HG03575 (cell line): ENCODE results near the gene S1PR1.

ENCODE experiments used
- ATAC-seq: cut with Tn5 transposase; IDR thresholded peaks from one replicate; pipeline ENCODE4 v1.9.1; 2021; ENCODE audit not compliant: unreplicated experiment, insufficient number of reproducible peaks, low FRiP score; ENCODE audit errors: extremely low read depth

The S1PR1 gene

DNA sequence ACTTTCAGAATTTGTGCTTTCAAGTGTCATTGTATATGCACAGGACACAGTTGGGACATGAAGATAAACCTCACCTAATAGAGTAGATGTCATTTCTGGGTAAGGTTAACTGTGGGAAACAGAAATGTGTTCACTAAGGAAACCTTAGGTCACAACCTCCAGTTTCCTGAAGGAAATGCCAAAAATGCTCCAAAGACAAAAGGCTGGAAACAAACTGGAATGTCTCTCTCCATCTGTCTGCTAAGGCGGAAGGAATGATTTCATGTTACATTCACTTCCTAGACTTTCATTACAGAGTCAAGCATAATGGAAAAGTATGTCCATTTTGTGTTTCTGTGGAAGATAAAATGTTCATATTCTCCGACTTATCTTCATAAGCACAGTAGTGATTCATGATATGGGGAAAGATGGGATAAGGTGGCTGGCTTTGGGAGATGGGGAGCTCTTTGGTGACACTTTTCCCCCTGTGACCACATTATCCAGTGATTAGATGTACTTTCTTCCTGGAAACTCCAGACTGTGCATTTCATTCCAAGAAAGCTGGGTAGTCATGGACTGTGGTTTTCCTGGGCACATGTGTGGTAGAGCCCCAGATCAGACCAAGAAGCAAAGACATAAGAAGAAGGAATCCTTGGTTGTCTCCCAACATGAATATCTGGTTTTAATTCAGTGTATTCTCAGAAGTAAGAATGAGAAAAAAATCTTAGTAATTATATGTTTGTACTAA is 5.7 kb downstream of the S1PR1 start:
- no peak for ATAC-seq

GRCh38 chr1:101243751-101244150 is 6.9 kb downstream of the S1PR1 start:
- no peak for ATAC-seq

DNA sequence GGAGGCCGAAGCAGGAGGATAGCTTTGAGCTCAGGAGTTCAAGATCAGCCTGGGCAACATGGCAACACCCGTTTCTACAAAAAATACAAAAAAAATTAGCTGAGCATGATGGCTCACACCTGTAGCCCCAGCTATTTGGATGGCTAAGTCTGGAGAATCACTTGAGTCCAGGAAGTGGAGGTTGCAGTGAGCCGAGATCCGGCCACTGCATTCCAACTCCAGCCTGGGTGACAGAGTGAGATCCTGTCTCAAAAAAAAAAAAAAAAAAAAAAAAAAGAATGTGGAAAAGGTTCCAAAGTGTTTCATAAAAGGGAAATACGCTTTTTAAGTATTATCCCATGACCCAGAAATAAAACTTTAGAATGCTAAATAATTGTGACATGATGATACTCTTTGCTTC is 8.0 kb downstream of the S1PR1 start:
- ATAC-seq = no peak

- ATAC-seq = no peak
Observed at GRCh38 chr1:101245246-101245927, 8.6 kb downstream of the S1PR1 start.

DNA sequence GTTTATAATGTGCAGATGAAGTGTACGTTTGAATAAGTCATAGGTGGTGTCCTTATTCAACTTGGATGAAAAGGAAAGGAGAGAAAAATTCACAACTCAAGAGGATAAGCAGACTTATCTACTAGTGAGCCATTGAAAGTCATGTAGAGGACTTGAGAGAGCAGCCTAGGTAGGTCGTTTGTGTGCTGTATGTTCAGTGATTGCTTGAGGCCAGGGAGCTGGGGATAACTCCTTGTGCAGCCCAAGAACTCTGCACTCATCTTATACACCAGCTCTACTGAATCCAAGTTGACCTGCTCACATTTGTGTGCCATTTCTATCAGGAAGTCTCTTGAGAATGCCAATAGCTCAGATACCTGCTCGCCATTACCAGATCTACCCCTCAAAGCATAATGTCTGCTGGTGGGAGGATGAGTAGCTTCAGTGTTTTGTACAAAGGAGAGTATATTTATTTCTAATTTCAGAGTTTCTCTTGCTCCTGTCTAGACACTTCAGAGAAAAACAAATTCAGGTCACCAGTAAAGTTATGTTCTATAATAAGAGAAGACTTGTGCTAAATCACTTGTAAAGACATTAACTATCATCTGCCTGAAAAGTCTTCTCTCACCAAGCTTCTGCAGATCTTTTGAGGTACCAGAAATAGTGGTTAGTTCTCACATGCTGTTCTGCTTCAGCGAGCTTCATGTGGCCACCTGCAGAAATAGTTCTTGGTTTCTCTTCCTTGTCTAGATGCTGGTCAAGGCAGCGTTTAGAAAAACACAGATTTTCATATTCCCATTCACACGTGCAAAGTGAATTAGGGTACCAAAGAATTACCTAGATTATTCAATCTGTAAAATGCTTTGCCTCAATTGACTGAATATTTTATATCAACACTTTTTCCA is 10.8 kb downstream of the S1PR1 start:
- ATAC-seq = peak; percentile 95

DNA sequence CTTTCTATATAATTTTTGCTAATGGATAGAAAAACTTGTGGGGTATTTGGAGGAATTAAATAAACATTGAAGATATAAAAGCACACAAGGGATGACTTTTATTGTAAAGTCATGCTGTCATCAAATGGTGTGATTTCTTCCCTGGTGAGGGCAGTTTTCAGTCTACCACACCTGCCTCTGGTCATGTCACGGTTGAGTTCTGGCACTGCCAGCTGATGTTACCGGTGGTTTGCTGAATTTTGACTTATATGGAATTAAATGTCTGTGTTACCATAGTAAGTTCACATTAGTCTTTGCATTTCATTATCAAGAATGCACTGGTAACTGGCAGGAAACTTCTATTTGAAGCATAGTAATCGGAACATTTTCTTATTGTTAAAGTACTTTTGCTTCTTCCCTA is 13.4 kb downstream of the S1PR1 start:
- ATAC-seq = no peak

DNA sequence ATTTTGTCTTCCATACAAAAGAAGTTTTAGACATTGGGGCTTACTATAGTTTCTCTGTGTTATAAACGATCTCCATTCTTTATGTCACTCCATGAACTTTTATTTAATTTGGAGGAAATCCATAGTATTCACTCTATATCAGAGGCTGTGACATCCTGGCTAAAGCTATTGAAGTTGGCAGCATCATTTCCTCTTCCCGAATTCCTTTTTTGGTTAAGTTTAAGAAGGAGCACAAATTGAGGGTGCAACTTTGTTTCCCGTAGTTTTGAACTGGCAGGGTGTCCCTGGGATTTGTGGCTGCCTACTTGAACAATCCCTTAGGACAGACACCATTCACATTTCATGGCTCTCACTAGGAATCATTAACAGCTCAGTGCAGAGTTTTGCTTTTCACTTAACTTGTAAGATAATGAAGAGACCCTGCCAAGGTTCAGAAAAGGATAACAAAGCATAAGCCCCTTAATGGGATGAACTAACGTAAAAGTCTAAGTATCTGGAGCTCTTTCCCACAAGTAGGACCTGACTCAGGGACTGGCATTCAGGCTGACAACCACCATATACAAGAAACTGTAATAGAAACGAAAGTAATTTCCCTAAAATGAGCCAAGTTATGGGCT is 13.9 kb downstream of the S1PR1 start:
- no peak for ATAC-seq

DNA sequence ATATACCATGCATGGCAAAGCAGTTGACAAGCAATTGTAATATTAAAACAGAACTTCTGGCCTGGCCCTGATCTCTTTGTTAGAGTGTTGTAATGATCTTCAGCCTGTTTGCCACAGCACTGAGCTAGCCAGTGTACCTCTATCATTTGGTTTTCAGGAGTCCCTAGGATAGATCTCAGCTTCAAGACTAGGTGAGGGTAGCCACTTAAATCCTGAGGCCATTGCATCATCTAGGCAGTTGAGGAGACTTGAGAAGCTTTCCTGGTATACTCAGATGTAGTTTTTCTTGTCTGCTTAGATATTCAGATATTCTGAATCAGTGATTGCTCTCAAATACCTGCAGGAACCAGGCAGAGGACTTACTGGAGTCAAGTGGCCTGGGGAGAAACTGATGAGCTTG is 14.7 kb downstream of the S1PR1 start:
- no peak for ATAC-seq

- ATAC-seq = no peak
Observed at GRCh38 chr1:101253976-101254674, 17.3 kb downstream of the S1PR1 start.

GRCh38 chr1:101257500-101258325 is 20.9 kb downstream of the S1PR1 start:
- peak; percentile 72 for ATAC-seq

DNA sequence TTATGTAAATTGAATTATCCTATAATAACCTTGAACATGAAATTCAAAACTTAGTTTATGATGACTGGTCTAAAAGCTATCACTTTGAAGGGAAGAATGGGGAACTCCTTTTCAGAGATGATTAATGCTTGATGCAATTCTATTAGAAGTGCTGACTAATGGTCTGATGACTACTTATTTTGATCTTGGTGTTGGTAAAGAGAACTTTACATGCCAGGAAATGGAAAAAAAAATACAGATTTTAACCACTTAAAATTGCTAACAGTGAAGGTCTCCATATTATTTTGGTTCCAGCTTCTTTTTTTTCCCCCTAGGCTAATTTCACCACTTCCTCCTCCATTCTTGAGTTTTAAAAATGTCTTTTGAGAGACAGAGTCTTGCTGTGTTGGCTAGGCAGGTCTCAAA is 22.9 kb downstream of the S1PR1 start:
- ATAC-seq = no peak

- no peak for ATAC-seq
Observed at GRCh38 chr1:101260556-101261350, 23.9 kb downstream of the S1PR1 start.

- ATAC-seq = no peak
Observed at GRCh38 chr1:101261623-101262022, 24.8 kb downstream of the S1PR1 start.

DNA sequence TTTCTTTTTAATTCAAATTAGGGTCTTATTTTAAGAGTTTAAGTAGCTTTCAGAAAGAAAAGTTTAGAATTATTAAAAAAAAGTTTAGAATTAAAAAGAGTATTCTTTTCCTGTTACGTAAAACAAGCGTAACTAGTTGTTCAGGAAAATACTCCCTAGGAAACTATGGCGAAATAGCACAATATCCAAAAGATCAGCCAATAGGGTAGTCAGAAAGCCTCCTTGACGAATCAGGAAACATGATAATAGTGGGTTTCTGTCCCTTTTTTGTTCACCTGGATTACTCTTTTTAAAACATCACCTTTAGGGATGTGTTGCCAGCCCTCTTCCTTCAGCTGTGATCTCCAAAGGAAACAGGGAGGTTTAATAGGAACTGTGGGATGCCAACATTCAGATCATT is 25.2 kb downstream of the S1PR1 start:
- ATAC-seq = no peak

- no peak for ATAC-seq
Observed at GRCh38 chr1:101262630-101263348, 26.0 kb downstream of the S1PR1 start.

DNA sequence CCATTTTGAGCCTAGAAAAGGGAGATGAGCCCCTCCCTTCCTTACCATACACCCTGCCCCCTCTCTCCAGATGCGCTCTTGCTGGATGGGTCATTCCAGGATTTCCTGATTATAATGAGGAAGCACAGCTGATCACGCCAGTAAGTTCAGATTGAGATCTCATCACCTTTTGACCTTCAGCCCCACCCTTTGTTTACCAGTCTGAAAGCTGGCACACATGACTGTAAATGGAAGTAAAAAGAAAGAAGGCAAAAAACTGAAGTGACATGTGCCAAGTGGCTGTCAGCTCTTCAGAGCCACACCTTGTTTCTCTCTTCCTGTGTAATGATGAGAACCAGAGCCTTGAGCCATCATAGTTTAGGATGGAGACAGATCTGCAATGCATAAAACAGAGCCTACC is 27.9 kb downstream of the S1PR1 start:
- no peak for ATAC-seq

- ATAC-seq = no peak
Observed at GRCh38 chr1:101265684-101266083, 28.9 kb downstream of the S1PR1 start.
